HG02885 (cell line): ENCODE data around the gene YEATS4.

Source experiments
- ATAC-seq: cut with Tn5 transposase; IDR thresholded peaks from one replicate; pipeline ENCODE4 v1.9.1; 2021; ENCODE audit warnings: mild to moderate bottlenecking; ENCODE audit not compliant: unreplicated experiment, poor library complexity

The YEATS4 gene

GRCh38 chr12:69430942-69431590 is 71.5 kb downstream of the YEATS4 start:
- ATAC-seq, result no peak

GRCh38 chr12:69431591-69432222 is 72.2 kb downstream of the YEATS4 start:
- ATAC-seq, result no peak

- no peak for ATAC-seq
These were observed 74.1 kb downstream of the YEATS4 start for GRCh38 chr12:69433653-69434052.

- no peak for ATAC-seq
These were observed 76.1 kb downstream of the YEATS4 start for GRCh38 chr12:69435644-69436043.

GRCh38 chr12:69437073-69437472 is 77.5 kb downstream of the YEATS4 start:
- ATAC-seq, result no peak

GRCh38 chr12:69438539-69438938 is 79.0 kb downstream of the YEATS4 start:
- ATAC-seq, result no peak

GRCh38 chr12:69440016-69440415 is 80.5 kb downstream of the YEATS4 start:
- no peak for ATAC-seq
